ENCODE measurements around the gene MUC3A.
"Not testable (repeated sequence)": the region's sequence is repeated elsewhere in the genome, so short reads cannot be mapped to it uniquely, and the experiment has no call there.

MUC3A gene

DNA sequence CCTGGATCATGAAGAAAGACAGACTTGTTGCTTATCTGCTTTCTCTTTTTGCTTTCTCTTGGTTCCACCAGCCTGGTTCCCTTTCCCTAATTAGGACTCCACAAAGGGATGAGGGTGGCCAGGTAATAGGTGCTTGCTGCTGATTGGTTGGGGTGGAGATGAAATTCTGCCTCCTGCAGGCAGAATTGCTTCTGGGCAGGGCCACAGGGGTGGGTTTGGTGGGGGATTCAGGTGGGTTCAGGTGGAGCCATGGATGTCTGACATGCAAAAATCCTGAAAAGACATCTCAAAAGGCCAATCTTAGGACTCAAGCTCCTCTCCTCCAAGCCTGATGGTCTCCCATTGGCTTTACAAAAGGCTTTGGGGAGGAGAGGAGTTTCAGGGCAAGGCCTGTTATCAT is 28.3 kb upstream of the MUC3A start:
- Histone ChIP-seq H3K27ac (no peak overlapping the region), H3K9ac (no peak overlapping the region), H3K36me3 (ENCODE audit: control insufficient read depth, insufficient read depth, low read length) (no peaks in the 10 kb centered on the region), H3K4me3 (ENCODE audit: low read depth, low read length) (no peak overlapping the region), H3K4me1 (no peaks in the 10 kb centered on the region), H2AFZ (no peak overlapping the region), H3K4me2 (ENCODE audit: low read length) (no peak overlapping the region), H3K9me3 (ENCODE audit: control insufficient read depth, low read length) (no peaks in the 10 kb centered on the region), H3K27me3 (ENCODE audit: control insufficient read depth, insufficient read depth, low read length) (no peaks in the 10 kb centered on the region), H3K79me2 (no peaks in the 10 kb centered on the region)
- TF ChIP-seq, protein P1, sequence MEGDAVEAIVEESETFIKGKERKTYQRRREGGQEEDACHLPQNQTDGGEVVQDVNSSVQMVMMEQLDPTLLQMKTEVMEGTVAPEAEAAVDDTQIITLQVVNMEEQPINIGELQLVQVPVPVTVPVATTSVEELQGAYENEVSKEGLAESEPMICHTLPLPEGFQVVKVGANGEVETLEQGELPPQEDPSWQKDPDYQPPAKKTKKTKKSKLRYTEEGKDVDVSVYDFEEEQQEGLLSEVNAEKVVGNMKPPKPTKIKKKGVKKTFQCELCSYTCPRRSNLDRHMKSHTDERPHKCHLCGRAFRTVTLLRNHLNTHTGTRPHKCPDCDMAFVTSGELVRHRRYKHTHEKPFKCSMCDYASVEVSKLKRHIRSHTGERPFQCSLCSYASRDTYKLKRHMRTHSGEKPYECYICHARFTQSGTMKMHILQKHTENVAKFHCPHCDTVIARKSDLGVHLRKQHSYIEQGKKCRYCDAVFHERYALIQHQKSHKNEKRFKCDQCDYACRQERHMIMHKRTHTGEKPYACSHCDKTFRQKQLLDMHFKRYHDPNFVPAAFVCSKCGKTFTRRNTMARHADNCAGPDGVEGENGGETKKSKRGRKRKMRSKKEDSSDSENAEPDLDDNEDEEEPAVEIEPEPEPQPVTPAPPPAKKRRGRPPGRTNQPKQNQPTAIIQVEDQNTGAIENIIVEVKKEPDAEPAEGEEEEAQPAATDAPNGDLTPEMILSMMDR (IDR thresholded peaks at IDR 0.05): no peak

- not testable (repeated sequence) for H3K9ac ChIP-seq; H3K4me3 ChIP-seq (ENCODE audit: low read depth, low read length)
Measured at GRCh38 chr7:100923616-100924015, 25.7 kb upstream of the MUC3A start.

DNA sequence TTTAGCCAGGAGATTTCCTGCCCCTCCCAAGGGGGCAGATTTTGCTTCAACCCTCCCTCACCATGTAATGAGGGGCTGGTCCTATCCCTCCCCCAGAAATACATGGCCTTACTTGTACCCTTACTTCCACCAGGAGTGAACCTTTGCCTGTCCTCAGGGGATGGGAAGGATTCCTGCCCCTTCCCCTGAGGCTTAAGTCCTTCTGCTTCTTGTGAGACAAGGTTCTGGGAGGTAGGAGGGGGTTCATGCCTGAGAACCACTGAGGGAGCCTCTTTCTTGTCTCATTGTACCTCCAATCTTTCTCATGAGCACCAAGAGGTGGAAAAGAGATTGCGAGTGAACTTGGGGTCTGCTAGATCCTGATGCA is 19.5 kb upstream of the MUC3A start:
- Histone ChIP-seq H3K79me2 (no peaks in the 10 kb centered on the region), H3K9me3 (ENCODE audit: control insufficient read depth, low read length) (no peaks in the 10 kb centered on the region), H2AFZ (peak overlapping the region; percentile 59), H3K4me1 (peaks cover 18% of the 10 kb centered on the region), H3K36me3 (ENCODE audit: control insufficient read depth, insufficient read depth, low read length) (no peaks in the 10 kb centered on the region), H3K27me3 (ENCODE audit: control insufficient read depth, insufficient read depth, low read length) (no peaks in the 10 kb centered on the region), H3K4me3 (ENCODE audit: low read depth, low read length) (peak overlapping the region; percentile 21), H3K27ac (peak overlapping the region; percentile 91), H3K9ac (no peak overlapping the region), H3K4me2 (ENCODE audit: low read length) (peak overlapping the region; percentile 60)
- TF ChIP-seq, protein P1 (IDR thresholded peaks at IDR 0.05): no peak

More at GRCh38 chr7:100923616-100924015, 25.7 kb upstream of the MUC3A start:
- H3K79me2 ChIP-seq; H3K4me2 ChIP-seq (ENCODE audit: low read length); H3K4me1 ChIP-seq; H3K36me3 ChIP-seq (ENCODE audit: control insufficient read depth, insufficient read depth, low read length); H3K9me3 ChIP-seq (ENCODE audit: control insufficient read depth, low read length); H3K27me3 ChIP-seq (ENCODE audit: control insufficient read depth, insufficient read depth, low read length); H3K27ac ChIP-seq; H2AFZ ChIP-seq: not testable (repeated sequence)

GRCh38 chr7:100933734-100934133 is 15.6 kb upstream of the MUC3A start:
- Histone ChIP-seq H3K27me3 (ENCODE audit: control insufficient read depth, insufficient read depth, low read length) (no peaks in the 10 kb centered on the region), H3K4me2 (ENCODE audit: low read length) (no peak overlapping the region), H2AFZ (no peak overlapping the region), H3K36me3 (ENCODE audit: control insufficient read depth, insufficient read depth, low read length) (no peaks in the 10 kb centered on the region), H3K27ac (no peak overlapping the region), H3K9ac (no peak overlapping the region), H3K4me3 (ENCODE audit: low read depth, low read length) (no peak overlapping the region), H3K4me1 (peaks cover 18% of the 10 kb centered on the region), H3K79me2 (no peaks in the 10 kb centered on the region), H3K9me3 (ENCODE audit: control insufficient read depth, low read length) (no peaks in the 10 kb centered on the region)
- TF ChIP-seq, protein P1 (IDR thresholded peaks at IDR 0.05): no peak

DNA sequence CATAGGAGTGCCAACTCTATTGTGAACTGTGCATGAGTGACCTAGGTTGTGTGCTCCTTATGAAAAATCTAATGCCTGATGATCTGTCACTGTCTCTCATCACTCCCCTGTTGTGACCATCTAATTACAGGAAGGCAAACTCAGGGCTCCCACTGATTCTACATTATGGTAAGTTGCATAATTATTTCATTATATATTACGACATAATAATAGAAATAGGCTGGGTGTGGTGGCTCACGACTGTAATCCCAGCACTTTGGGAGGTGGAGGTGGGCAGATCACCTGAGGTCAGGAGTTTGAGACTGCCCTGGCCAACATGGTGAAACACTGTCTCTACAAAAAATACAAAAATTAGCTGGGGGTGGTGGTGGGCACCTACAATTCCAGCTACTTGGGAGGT is 14.0 kb upstream of the MUC3A start:
- not testable (repeated sequence) for H2AFZ ChIP-seq; H3K9me3 ChIP-seq (ENCODE audit: control insufficient read depth, low read length); H3K4me2 ChIP-seq (ENCODE audit: low read length); H3K4me1 ChIP-seq; H3K4me3 ChIP-seq (ENCODE audit: low read depth, low read length); H3K27me3 ChIP-seq (ENCODE audit: control insufficient read depth, insufficient read depth, low read length); H3K9ac ChIP-seq; H3K79me2 ChIP-seq; H3K27ac ChIP-seq; H3K36me3 ChIP-seq (ENCODE audit: control insufficient read depth, insufficient read depth, low read length)

GRCh38 chr7:100936167-100936566 is 13.2 kb upstream of the MUC3A start:
- H3K9ac ChIP-seq; H3K36me3 ChIP-seq (ENCODE audit: control insufficient read depth, insufficient read depth, low read length); H3K27ac ChIP-seq; H2AFZ ChIP-seq; H3K4me2 ChIP-seq (ENCODE audit: low read length); H3K27me3 ChIP-seq (ENCODE audit: control insufficient read depth, insufficient read depth, low read length); H3K9me3 ChIP-seq (ENCODE audit: control insufficient read depth, low read length); H3K4me3 ChIP-seq (ENCODE audit: low read depth, low read length); H3K79me2 ChIP-seq; H3K4me1 ChIP-seq: not testable (repeated sequence)

All from parathyroid adenoma (tissue), 2 donors.